Neural crest cell (in vitro differentiated cells): ENCODE data around the gene SMAD7. TPM values are rescaled to one million over a fixed set of nuclear protein-coding genes. Genes with fewer than 3 reads are reported as not detected.

ENCODE experiments used
- DNase-seq: peaks from one replicate; pipeline ENCODE4 v3.0.0; 2021; ENCODE audit warnings: low read depth, mixed read lengths, low spot score
- H3K27ac Mint-ChIP-seq: one replicate; pipeline ENCODE4 v1.8.0; 2021; ENCODE audit warnings: mild to moderate bottlenecking, mixed read lengths; ENCODE audit not compliant: unreplicated experiment
- H3K27me3 Mint-ChIP-seq: 2 replicates; pipeline ENCODE4 v1.8.0; 2021; ENCODE audit warnings: low read depth, mild to moderate bottlenecking, mixed read lengths
- H3K36me3 Mint-ChIP-seq: 2 replicates; pipeline ENCODE4 v1.8.0; 2021; ENCODE audit warnings: low read depth, mild to moderate bottlenecking, mixed read lengths
- H3K4me1 Mint-ChIP-seq: 2 replicates; pipeline ENCODE4 v1.8.0; 2021; ENCODE audit warnings: mixed read lengths
- H3K4me3 Mint-ChIP-seq: one replicate; pipeline ENCODE4 v1.8.0; 2021; ENCODE audit warnings: mild to moderate bottlenecking, mixed read lengths
- H3K9me3 Mint-ChIP-seq: 2 replicates; pipeline ENCODE4 v1.8.0; 2021; ENCODE audit warnings: mixed read lengths
- CTCF ChIP-seq: fragments of 200-600 bp; sonication (generic); conservative IDR thresholded peaks from 2 replicates; pipeline ENCODE4 v1.5.0; 2021; ENCODE audit warnings: antibody characterized with exemption, mild to moderate bottlenecking
- total RNA-seq: library from RNA; stranded (reverse); gene quantifications from 2 replicates; pipeline ENCODE4 v1.2.1, GENCODE V29; 2021

Gene SMAD7
- total RNA-seq, 1 donor from 2014 or later: 2.0 TPM

GRCh38 chr18:48891721-48892120, 59.0 kb downstream of the SMAD7 start:
- Mint-ChIP-seq H3K4me1 (peaks cover 46% of the 10 kb centered on the region), H3K27me3 (no peaks in the 10 kb centered on the region), H3K36me3 (no peaks in the 10 kb centered on the region), H3K4me3 (no peak overlapping the region), H3K9me3 (no peaks in the 10 kb centered on the region), H3K27ac (no peak overlapping the region)
- no peak for TF ChIP-seq CTCF
- DNase-seq: no peak

GRCh38 chr18:48889981-48890762, 60.6 kb downstream of the SMAD7 start:
- Mint-ChIP-seq H3K4me3 (no peak overlapping the region), H3K27ac (no peak overlapping the region), H3K36me3 (no peaks in the 10 kb centered on the region), H3K4me1 (peaks cover 39% of the 10 kb centered on the region), H3K9me3 (no peaks in the 10 kb centered on the region), H3K27me3 (no peaks in the 10 kb centered on the region)
- TF ChIP-seq CTCF: no peak
- DNase-seq: no peak

GRCh38 chr18:48889115-48889941, 61.4 kb downstream of the SMAD7 start:
- no peaks in the 10 kb centered on the region for H3K9me3 Mint-ChIP-seq
- DNase-seq: peak; percentile 39
- no peaks in the 10 kb centered on the region for H3K27me3 Mint-ChIP-seq
- no peak overlapping the region for H3K4me3 Mint-ChIP-seq
- no peak for TF ChIP-seq CTCF
- H3K27ac Mint-ChIP-seq: no peak overlapping the region
- H3K4me1 Mint-ChIP-seq: peaks cover 39% of the 10 kb centered on the region
- H3K36me3 Mint-ChIP-seq: no peaks in the 10 kb centered on the region

GRCh38 chr18:48888773-48889080, 62.0 kb downstream of the SMAD7 start:
- Mint-ChIP-seq H3K27me3 (no peaks in the 10 kb centered on the region), H3K4me3 (no peak overlapping the region), H3K9me3 (no peaks in the 10 kb centered on the region), H3K27ac (no peak overlapping the region), H3K36me3 (no peaks in the 10 kb centered on the region), H3K4me1 (peaks cover 39% of the 10 kb centered on the region)
- TF ChIP-seq CTCF: no peak
- no peak for DNase-seq

GRCh38 chr18:48887905-48888772, 62.6 kb downstream of the SMAD7 start:
- TF ChIP-seq CTCF: no peak
- no peaks in the 10 kb centered on the region for H3K36me3 Mint-ChIP-seq
- H3K4me3 Mint-ChIP-seq: no peak overlapping the region
- H3K27me3 Mint-ChIP-seq: no peaks in the 10 kb centered on the region
- DNase-seq: no peak
- no peaks in the 10 kb centered on the region for H3K9me3 Mint-ChIP-seq
- no peak overlapping the region for H3K27ac Mint-ChIP-seq
- H3K4me1 Mint-ChIP-seq: peaks cover 33% of the 10 kb centered on the region
